D341Med (cell line): ENCODE measurements around the gene LEMD1.

Experiments
- DNase-seq: peaks from one replicate; pipeline ENCODE4 v3.0.0; 2012; ENCODE audit warnings: low spot score

The LEMD1 gene

DNA sequence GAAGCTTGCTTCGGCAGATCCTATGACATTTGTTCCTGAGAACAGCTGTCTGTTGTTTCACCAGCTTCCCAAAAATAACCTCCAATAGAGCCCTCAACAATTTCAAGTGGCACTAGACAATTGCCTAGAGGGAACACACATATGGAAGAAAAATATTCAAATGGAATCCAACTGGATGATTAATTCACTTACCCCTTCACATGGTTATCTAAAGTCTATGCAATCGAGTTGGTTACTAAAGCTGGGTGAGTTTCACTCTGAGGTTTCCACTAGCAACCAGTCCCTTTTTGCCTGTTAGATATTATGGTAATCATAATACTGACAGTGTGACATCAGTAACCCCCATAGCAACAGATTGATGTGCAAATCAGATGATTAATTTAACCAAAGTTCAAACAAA, at the start of gene LEMD1:
TSS of gene LEMD1 (minus strand) at position 259 of the 400 bp plus-strand sequence. CDS start 1,520 bp downstream, outside the sequence.
- no peak for DNase-seq

GRCh38 chr1:205470131-205470530, 48.3 kb upstream of the LEMD1 start:
- DNase-seq = no peak

- DNase-seq = no peak
Observed at GRCh38 chr1:205466595-205467220, 44.9 kb upstream of the LEMD1 start.

DNA sequence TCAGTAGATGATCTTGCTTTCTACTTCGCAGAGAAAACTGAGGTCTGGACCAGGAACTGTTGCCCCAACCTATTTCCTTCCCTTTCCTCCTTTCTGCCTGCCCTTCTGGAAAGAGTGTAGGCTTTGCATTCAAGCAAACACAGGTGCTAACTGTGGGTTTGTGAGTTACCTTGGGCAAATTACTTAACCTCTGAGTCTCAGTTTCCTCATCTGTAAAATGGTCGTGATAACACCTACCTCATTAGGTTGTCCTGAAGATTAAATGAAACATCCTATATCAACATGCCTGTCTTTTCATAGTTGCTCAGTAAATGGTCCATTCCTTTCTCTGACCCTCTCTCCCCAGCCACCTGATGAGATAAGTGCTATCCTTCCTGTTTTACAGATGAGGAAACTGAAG, 43.5 kb upstream of the LEMD1 start:
- no peak for DNase-seq

- no peak for DNase-seq
Observed at GRCh38 chr1:205458777-205459566, 37.1 kb upstream of the LEMD1 start.

DNA sequence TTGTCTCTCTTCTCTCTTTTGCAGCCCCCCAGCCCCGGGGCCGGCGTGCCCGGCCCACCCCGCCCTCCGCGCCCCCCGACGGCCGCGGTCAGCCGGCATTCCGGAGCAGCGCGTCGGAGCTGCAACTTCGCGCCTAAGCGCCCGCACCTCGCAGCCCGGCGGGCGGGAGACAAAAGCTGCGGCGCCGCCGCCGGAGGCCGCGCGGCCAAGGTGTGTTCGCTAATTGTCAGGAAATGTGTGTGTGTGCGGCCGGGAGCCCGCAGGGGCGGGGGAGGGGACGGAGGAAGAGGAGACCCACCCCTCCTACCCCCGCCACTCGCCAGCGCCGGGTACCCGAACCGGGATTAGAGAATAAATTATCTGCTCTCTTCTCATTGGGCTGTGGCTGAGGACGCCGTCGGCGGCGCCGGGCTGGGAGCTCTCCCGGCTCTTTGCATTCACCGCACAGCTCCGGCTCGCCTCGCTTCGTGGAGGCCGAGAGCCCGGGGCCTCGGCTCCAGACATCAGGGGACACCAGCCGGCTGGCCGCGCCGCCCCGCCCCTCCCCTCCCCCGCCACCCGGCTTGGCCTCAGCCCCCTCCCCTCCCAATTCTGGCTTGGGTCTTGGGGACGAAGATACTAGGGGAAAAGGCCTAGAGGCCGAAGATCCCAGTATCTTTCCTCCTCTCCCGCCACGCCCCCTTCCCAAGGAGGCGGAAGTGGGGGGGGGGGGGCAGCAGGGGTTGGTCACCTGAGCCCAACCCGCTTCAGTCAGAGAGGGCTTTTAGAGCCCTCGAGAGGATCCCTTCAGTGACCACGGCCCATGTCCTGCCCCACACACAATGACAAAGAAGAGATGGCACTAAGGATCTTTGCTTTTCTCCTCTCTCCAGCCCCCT, 35.3 kb upstream of the LEMD1 start:
- peak; percentile 92 for DNase-seq

DNA sequence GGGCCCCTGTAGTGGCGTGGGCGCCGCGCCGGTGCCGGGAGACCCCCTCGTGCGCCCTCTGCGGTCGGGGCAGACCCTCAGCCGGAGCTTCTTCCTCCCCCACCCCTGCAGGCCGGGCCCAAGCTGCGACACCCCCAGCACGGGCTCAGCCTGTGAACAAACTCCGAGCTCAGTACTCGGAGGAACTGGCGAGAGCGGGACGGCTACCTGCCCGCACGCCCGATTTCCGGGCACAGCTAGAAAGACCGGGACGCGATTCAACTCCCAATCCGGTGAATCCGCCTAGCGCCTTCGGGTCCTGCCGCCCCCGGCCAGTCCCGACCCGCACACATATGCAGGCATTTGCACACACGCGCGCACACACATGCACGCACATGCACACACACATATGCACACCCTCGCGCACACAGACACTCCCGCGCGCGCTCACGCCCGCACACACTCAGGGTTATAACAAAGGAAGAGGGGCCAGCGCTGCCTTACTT, 34.6 kb upstream of the LEMD1 start:
- peak; percentile 75 for DNase-seq

GRCh38 chr1:205455581-205456382, 33.9 kb upstream of the LEMD1 start, which contains the start of gene BLACAT1:
BLACAT1 (minus strand) TSS chr1:205456045.
- DNase-seq = no peak

DNA sequence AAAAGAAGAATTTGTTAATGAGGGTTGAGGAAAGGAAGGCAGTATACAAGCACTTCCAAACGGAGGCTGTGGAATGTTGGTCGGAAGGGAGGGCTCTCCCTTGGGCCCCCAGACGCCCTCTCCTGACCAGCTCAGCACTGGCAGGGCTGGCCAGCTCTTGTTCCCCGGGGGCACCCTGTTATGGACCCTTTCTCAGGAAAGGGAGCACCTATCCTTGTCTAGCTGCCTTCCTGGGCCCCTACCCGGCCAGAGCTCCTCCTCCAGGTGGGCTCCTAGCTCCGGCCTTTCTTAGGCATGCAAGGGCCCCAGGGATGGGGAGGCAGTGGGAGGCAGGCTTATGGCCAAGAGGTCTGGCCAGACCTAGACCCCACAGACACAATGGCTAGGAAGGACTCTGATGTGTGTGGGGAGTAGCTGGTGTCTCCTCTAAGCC, 33.1 kb upstream of the LEMD1 start:
- DNase-seq = no peak

- DNase-seq = no peak
Observed at GRCh38 chr1:205453466-205453865, 31.6 kb upstream of the LEMD1 start.

DNA sequence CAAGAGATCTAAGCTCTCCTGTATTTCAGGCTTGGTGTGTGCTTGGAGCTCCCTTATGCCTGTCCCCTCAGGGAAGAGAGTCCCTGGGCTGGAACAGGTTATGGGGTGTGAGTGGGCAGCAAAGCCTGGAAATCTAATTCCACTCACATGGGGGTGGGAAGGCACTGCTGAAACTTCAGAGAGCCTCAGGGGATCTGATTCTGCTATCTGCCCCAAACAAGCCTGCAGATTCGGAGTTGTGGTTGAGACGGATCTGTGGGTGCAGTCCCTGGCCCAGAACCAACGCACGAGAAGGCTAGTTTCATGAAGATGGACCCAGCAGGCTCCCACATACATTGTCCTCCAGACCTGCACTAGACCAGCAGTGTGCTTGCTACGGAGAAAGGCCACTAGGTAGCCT, 31.1 kb upstream of the LEMD1 start:
- no peak for DNase-seq

- DNase-seq = no peak
Observed at GRCh38 chr1:205452364-205452763, 30.5 kb upstream of the LEMD1 start.

GRCh38 chr1:205451759-205452164, 29.9 kb upstream of the LEMD1 start:
- DNase-seq = no peak

DNA sequence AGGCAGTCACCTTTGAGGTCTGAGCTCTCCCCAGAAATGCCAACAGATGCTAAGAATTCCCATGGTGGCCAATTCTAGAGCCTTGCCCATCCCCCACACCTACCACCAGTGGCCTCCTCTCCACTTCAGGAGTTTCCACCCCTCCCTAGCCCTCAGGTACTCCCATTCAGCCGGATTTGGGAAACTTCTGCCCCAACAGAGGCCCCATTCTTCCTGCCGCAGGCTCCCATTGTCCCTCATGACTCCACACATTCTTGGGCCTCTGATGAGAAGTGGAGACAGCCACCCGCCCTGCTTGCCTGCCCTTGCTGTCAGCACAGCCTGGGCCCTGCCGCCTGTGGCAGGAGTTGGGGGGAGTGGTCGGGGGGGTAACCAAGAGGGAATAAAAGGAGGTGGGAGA, 29.3 kb upstream of the LEMD1 start:
- DNase-seq = no peak

GRCh38 chr1:205450448-205450847, 28.6 kb upstream of the LEMD1 start:
- no peak for DNase-seq

DNA sequence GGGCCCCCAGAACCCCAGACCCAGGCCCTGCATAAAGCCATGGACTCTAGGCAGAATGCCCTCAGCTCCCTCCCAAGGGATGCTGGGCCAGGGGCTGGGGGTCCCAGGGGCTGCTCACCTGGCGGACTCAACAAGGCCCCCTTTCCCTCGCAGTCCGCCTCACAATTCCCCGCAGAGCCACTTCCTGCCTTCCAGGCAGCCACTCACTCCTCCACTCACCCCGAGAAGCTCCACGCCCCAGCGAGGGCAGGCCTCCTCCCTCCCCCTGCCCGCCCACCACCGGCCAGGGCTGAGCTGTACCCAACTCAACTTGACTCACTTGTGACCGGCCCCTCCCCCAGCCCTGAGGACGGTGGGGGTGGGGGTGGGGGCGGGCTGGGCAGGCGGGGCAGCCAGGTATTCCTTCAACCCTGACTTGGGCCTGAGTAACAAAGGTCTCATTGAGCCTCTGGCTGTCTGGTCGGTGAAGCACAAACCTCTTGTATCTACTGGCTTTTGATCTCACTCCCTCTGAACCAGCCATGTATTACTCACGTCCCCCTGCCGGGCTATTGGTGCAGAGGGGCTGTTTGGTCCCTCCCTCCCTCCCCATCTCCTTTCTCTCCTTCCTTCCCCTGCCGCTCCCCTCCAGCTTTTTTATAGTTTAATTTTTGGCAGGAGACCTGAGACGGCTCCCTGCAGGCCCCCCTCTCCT, 28.0 kb upstream of the LEMD1 start:
- no peak for DNase-seq

DNA sequence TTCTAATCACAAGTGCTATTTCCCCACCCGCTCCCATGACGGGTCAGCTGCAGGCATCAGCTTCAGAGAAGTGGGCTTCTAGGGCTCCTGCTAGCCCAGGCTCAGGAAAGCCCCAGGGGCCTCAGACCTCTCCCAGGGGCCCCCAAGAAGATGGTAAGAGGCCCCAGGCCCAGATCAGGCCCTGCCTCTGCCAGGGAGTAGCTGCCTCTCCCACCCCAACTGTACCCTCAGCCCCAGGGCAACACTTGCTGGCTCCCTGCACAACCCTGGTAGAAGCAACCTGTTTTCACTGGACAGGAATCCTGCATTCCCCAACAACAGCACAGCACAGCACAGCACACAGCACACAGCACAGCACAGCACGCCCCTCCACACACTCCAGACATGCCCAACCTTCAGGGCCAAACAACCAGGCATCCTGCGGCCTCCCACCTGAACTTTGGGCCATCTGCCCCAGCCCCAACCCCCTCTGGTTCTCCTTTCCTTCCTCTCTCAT, 27.4 kb upstream of the LEMD1 start:
- no peak for DNase-seq

DNA sequence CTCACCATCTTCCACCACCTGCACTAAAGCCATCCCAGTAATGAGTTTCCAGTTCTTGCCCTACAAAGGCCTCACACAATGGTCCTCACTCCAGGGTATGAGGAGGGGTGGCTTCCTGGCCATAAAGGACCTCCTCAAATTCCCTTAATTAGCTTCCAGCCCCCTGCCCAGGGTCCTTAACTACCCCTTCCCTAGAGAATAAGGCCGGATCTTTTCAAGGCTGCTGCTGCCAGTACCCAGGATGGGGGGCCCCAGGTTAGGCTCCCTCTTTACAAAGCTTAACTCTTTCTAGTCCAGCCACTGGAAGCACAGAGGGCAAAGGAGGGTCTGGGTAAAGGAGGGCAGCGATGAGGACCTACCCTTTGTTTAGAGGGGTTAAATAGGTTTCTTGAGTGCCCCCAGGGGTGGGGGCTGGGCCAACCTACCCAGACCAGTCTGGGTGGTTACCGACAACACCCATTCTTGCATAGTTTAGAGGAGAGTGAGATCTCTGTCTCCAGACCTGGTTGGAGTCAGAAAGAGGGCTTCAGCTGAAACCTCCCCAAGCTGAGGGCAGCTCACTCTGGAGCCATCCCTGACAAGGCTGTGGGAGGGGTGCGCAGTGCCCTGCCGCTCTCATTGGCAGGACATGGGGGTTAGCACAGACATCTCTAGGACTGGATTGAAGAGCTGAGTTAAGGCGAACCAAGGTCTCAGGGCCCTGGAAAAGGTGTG, 26.8 kb upstream of the LEMD1 start:
- no peak for DNase-seq

DNA sequence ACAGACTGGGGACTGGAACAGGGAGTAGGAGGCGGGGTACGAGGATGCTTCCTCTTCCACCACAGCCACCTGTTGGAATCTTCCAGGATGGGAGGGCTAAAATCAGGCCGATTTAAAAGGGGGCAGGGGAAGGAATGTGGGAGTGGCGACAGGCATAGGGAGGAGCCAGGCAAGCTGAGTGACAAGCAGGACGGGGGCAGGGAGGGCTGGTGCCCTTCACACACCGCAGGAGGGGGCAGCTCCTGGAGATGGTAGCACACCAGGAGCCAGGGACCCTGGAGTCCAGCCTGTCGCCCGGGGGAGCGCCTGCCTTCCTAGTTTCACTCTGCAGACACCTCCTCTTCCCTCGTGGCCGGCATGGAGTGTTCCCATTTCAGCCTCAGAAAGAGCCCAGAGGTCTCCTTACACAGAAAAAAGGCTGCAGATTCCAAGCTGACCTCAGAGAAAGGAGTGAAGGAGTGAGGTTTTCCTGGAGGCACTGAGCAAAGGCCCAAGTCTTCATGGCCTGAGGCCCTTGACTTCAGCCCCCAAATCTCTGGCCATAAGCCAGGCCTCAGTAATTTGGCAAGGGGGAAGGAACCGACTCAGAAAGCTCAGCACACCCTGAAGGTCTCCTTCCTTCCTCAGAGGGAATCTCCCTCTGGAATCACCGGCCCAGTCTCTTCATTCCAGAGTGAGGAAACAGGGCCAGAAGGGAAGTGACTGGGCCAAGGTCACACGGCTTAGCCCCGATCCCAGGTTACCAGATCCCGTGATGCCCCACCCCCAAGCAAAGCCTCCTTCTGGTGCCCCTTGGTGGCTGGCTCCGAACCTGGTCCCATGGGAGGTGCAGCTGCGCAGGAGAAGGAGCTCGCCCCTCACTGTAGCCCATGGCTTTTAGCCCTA, 25.8 kb upstream of the LEMD1 start:
- DNase-seq = no peak
